DOHH2 (cell line): ENCODE data around the gene PTPRN2.

Experiments
- H3F3A ChIP-seq: fragments of 200-600 bp; sonication (generic), shearing (Covaris generic); 2 replicates; pipeline ENCODE4 v1.6.0; 2016; ENCODE audit warnings: antibody characterized with exemption, mild to moderate bottlenecking; ENCODE audit not compliant: control insufficient read depth, insufficient read depth
- H3K27ac ChIP-seq: fragments of 200-600 bp; sonication (generic); 2 replicates; pipeline ENCODE4 v1.5.1; 2014; ENCODE audit warnings: low read depth, mild to moderate bottlenecking, low read length, moderate library complexity
- H3K27me3 ChIP-seq: fragments of 200-600 bp; sonication (generic); 2 replicates; pipeline ENCODE4 v1.6.1; 2014; ENCODE audit warnings: mild to moderate bottlenecking, low read length, mixed read lengths; ENCODE audit not compliant: control insufficient read depth
- H3K36me3 ChIP-seq: fragments of 200-600 bp; sonication (generic); 2 replicates; pipeline ENCODE4 v1.6.1; 2014; ENCODE audit warnings: mild to moderate bottlenecking, low read length, moderate library complexity, mixed read lengths; ENCODE audit not compliant: control insufficient read depth
- H3K4me1 ChIP-seq: fragments of 200-600 bp; sonication (generic); 2 replicates; pipeline ENCODE4 v1.6.1; 2014; ENCODE audit warnings: mild to moderate bottlenecking, low read length, mixed read lengths; ENCODE audit not compliant: control insufficient read depth
- H3K4me2 ChIP-seq: fragments of 200-600 bp; sonication (generic); 2 replicates; pipeline ENCODE4 v1.6.0; 2014; ENCODE audit warnings: mild to moderate bottlenecking, low read length, moderate library complexity
- H3K4me3 ChIP-seq: fragments of 200-600 bp; sonication (generic); 2 replicates; pipeline ENCODE4 v1.5.1; 2014; ENCODE audit warnings: mild to moderate bottlenecking, low read length, mixed read lengths
- H3K79me2 ChIP-seq: fragments of 200-600 bp; sonication (generic); 2 replicates; pipeline ENCODE4 v1.6.1; 2014; ENCODE audit warnings: mild to moderate bottlenecking, low read length, mixed read lengths; ENCODE audit not compliant: control insufficient read depth
- H3K9me2 ChIP-seq: fragments of 200-600 bp; sonication (generic); replicated peaks from 2 replicates; pipeline ENCODE4 v1.6.1; 2014; ENCODE audit warnings: mild to moderate bottlenecking, low read length, mixed read lengths; ENCODE audit not compliant: control insufficient read depth
- H3K9me3 ChIP-seq: fragments of 200-600 bp; sonication (generic); 2 replicates; pipeline ENCODE4 v1.6.1; 2014; ENCODE audit warnings: antibody characterized with exemption, low read length, mixed read lengths; ENCODE audit not compliant: control insufficient read depth, insufficient read depth
- H4K20me1 ChIP-seq: fragments of 200-600 bp; sonication (generic); 2 replicates; pipeline ENCODE4 v1.6.0; 2014; ENCODE audit warnings: low read depth, mild to moderate bottlenecking, antibody characterized with exemption, low read length, moderate library complexity; ENCODE audit not compliant: control insufficient read depth, insufficient read depth
- CTCF ChIP-seq: fragments of 200-600 bp; sonication (generic); IDR thresholded peaks from one replicate; pipeline ENCODE4 v1.5.1; 2014; ENCODE audit warnings: antibody characterized with exemption, mild to moderate bottlenecking, low read depth, low read length; ENCODE audit not compliant: poor library complexity, severe bottlenecking
- EZH2phosphoT487 ChIP-seq: fragments of 200-600 bp; sonication (generic); IDR thresholded peaks from 2 replicates; pipeline ENCODE4 v1.6.1; 2017; ENCODE audit warnings: borderline replicate concordance, mild to moderate bottlenecking, antibody characterized with exemption, low read length, moderate library complexity, mixed read lengths

Gene PTPRN2

GRCh38 chr7:158097106-158097452 lies 490.5 kb downstream of the PTPRN2 start:
- Histone ChIP-seq H4K20me1 (no peaks in the 10 kb centered on the region), H3K9me2 (no peaks in the 10 kb centered on the region), H3K27ac (no peak overlapping the region), H3K4me2 (no peak overlapping the region), H3F3A (no peaks in the 10 kb centered on the region), H3K4me1 (no peaks in the 10 kb centered on the region), H3K79me2 (no peaks in the 10 kb centered on the region), H3K27me3 (no peaks in the 10 kb centered on the region), H3K9me3 (peaks cover 31% of the 10 kb centered on the region), H3K4me3 (no peak overlapping the region), H3K36me3 (no peaks in the 10 kb centered on the region)
- TF ChIP-seq EZH2phosphoT487 (no peak), CTCF (no peak)

DNA sequence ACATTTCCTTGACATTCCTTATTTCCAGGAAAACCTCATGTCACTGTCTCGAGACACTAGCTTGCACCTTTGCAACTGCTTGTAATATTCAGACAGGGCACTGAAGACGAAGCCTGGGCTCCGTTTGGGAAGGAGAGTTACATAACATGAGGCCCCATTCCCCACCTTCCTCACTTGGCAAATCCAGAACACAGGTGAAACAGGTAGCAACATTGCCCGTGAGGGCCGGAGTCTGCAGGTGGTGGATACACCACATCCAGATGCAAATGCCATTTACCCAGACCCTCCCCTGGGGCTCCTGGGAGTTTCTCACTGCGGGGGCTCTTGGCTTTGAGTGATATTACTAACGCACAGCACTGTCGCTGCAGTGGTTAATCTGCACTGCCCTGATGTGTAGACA lies 491.0 kb downstream of the PTPRN2 start:
- Histone ChIP-seq H3K4me3 (no peak overlapping the region), H3K27ac (no peak overlapping the region), H3F3A (no peaks in the 10 kb centered on the region), H3K36me3 (no peaks in the 10 kb centered on the region), H3K27me3 (no peaks in the 10 kb centered on the region), H3K4me1 (no peaks in the 10 kb centered on the region), H4K20me1 (no peaks in the 10 kb centered on the region), H3K79me2 (no peaks in the 10 kb centered on the region), H3K9me3 (peaks cover 26% of the 10 kb centered on the region), H3K4me2 (no peak overlapping the region), H3K9me2 (no peaks in the 10 kb centered on the region)
- TF ChIP-seq EZH2phosphoT487 (no peak), CTCF (no peak)

DNA sequence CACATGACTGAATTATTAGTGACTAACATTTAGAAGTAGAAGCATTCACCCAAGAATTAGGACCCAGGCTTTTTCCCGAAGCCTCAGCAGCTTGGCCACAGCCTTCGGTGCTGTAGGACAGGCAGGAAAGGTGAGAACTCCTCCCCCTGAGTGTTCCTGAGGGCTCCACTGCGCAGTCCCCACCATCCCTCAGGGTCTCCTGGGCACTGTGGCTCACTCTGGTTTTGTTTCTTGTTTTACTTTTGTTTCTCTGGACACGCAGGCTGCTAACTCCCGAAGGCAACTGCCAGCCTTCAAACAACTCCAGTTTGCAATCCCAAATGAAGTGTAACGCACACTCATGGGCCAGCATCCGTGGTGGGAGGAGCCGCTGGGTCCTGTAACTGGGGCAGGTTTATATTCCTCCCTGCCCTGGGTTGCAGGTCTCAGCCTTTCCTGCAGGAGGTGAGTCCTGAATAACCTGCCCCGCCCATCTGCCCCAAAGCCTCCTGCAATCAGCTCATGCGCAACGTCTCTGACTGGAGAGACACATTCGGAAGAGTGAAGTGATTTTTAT lies 492.9 kb downstream of the PTPRN2 start:
- no peaks in the 10 kb centered on the region for H4K20me1 ChIP-seq
- no peaks in the 10 kb centered on the region for H3K36me3 ChIP-seq
- TF ChIP-seq EZH2phosphoT487 (no peak), CTCF (no peak)
- H3K9me3 ChIP-seq, result peaks cover 24% of the 10 kb centered on the region
- H3K4me3 ChIP-seq, result no peak overlapping the region
- H3K79me2 ChIP-seq, result no peaks in the 10 kb centered on the region
- no peak overlapping the region for H3K27ac ChIP-seq
- no peaks in the 10 kb centered on the region for H3K9me2 ChIP-seq
- no peaks in the 10 kb centered on the region for H3F3A ChIP-seq
- no peak overlapping the region for H3K4me2 ChIP-seq
- H3K27me3 ChIP-seq, result no peaks in the 10 kb centered on the region
- no peaks in the 10 kb centered on the region for H3K4me1 ChIP-seq

GRCh38 chr7:158094046-158094445 lies 493.6 kb downstream of the PTPRN2 start:
- no peak overlapping the region for H3K4me2 ChIP-seq
- H3K4me3 ChIP-seq, result no peak overlapping the region
- H3K79me2 ChIP-seq, result no peaks in the 10 kb centered on the region
- H3K27ac ChIP-seq, result no peak overlapping the region
- no peaks in the 10 kb centered on the region for H3K27me3 ChIP-seq
- H3K36me3 ChIP-seq, result no peaks in the 10 kb centered on the region
- H3F3A ChIP-seq, result no peaks in the 10 kb centered on the region
- H3K4me1 ChIP-seq, result no peaks in the 10 kb centered on the region
- H4K20me1 ChIP-seq, result no peaks in the 10 kb centered on the region
- H3K9me3 ChIP-seq, result peaks cover 24% of the 10 kb centered on the region
- TF ChIP-seq CTCF (no peak), EZH2phosphoT487 (no peak)
- no peaks in the 10 kb centered on the region for H3K9me2 ChIP-seq
